Measurements from ENCODE around the gene MBD2. TPM values are rescaled to one million over a fixed set of nuclear protein-coding genes. Genes with fewer than 3 reads are reported as not detected.

MBD2 gene
- total RNA-seq (2021; fragmentation: NEBNext Ultra II Directional; extraction: Animal tissue kit (Norgen Biotek cat#: 25700)) (36.2 TPM in 2 replicates), polyA plus RNA-seq (2011; rRNA removed) (34.0 and 52.7 TPM in 2 replicates), polyA minus RNA-seq (2011; rRNA and poly(A)+ RNA removed) (39.3 and 52.9 TPM in 2 replicates)
- polyA plus RNA-seq (2011; cell fraction: cytosol; rRNA removed) = 29.4 TPM
- polyA plus RNA-seq (2011; cell fraction: nucleus; rRNA removed) = 30.5 TPM
- 30.0 to 40.8 TPM (median 34.9 TPM) in 4 replicates for polyA plus RNA-seq (2012, experiment 1 of 2)
- 22.5 TPM for polyA plus RNA-seq (2012, experiment 2 of 2)
- polyA plus RNA-seq (2013, experiment 1 of 2) = 31.0 TPM
- 29.3 TPM for polyA plus RNA-seq (2013, experiment 2 of 2)
- polyA minus RNA-seq (2011; cell fraction: cytosol; rRNA and poly(A)+ RNA removed) = 16.2 TPM
- 17.0 TPM for polyA minus RNA-seq (2011; cell fraction: nucleus; rRNA and poly(A)+ RNA removed)
- long read RNA-seq, experiment 1, transcript MBD2-205 (3 exons, 1,182 nt) = minor isoform, 9 of 34 reads
- long read RNA-seq, experiment 1, transcript MBD2-202 (3 exons, 1,237 nt) = major isoform, 16 of 34 reads
- long read RNA-seq, experiment 1, partial matches to known transcripts = 2 of 34 reads
- long read RNA-seq, experiment 1, other reads (novel, unspliced or antisense) = 7 of 34 reads
- long read RNA-seq, experiment 2 = 0 reads

- peak within 1 kb of the TSS; percentile 87; the same call in 1 of the 2 replicates for H2BK20ac ChIP-seq (ENCODE audit: low read length)
- no peaks in the 10 kb centered on the region for H3K9me3 ChIP-seq (ENCODE audit: insufficient read depth in 2 of 2, low read depth in 1 of 2, low read length in 1 of 2)
- no peaks in the 10 kb centered on the region for H3K23me2 ChIP-seq (ENCODE audit: low read depth, low read length)
- peak within 1 kb of the TSS; percentile 69 to 74 (median 71) for H3K4me3 ChIP-seq (ENCODE audit: extremely low read depth in 1 of 4, insufficient read depth in 2 of 4, low read depth in 3 of 4, low read length in 4 of 4)
- H3K14ac ChIP-seq (ENCODE audit: insufficient read length) = no peak within 1 kb of the TSS
- no peak for FAIRE-seq
- peaks cover 0 to 3% (median 0%) of the 10 kb centered on the region in 4 experiments; a peak in 2 of 8 replicates for H3K36me3 ChIP-seq (ENCODE audit: control insufficient read depth in 2 of 4, insufficient read depth in 4 of 4, low read length in 3 of 4)
- peak within 1 kb of the TSS; percentile 85 to 94 for H3K4me2 ChIP-seq (ENCODE audit: insufficient read depth in 1 of 2, low read depth in 2 of 2, low read length in 2 of 2)
- CTCF ChIA-PET (ENCODE audit: partially characterized antibody) = interaction anchor here (0.6 to 3.8 kb wide), 5 partner anchors 10 to 168 kb away, joined by 3 to 29 read pairs (median 3); partner anchors contain the start of gene POLI
- peaks cover 9 to 10% of the 10 kb centered on the region in 2 experiments for H4K20me1 ChIP-seq (replicated peaks in 1 of 2; ENCODE audit: control insufficient read depth in 1 of 2, insufficient read depth in 2 of 2, low read length in 2 of 2)
- DNase-seq (ENCODE audit: low read depth in 1 of 2, low spot score in 2 of 2) = peak; percentile 89 to 99
- POLR2A ChIA-PET (ENCODE audit: partially characterized antibody) = interaction anchor here (0.7 to 1.3 kb wide), 5 partner anchors 13 to 134 kb away, joined by 3 to 4 read pairs (median 3); partner anchors contain the start of genes C18orf54 and STARD6
- no peak within 1 kb of the TSS for H2BK5ac ChIP-seq (ENCODE audit: low read depth, low read length)
- no peak within 1 kb of the TSS for H2BK15ac ChIP-seq (ENCODE audit: low read length)
- whole genome bisulfite sequencing, 2 experiments (ENCODE audit: extremely low coverage in 1 of 2, insufficient coverage in 1 of 2, insufficient read length in 1 of 2, insufficient replicate concordance in 2 of 2, low coverage in 1 of 2, low lambda C conversion rate in 2 of 2, missing lambda C conversion rate in 1 of 2) = 4% methylated on average over 23 of the region's 66 CpGs; no CpG with 5 or more reads in 1 of the 2 experiments
- H3K27ac ChIP-seq (ENCODE audit: low read depth, low read length) = no peak within 1 kb of the TSS; the same call in 1 of the 2 replicates
- no peaks in the 10 kb centered on the region; the same call in 1 of the 2 replicates for H3K79me1 ChIP-seq (ENCODE audit: low read depth, low read length)
- H2AFZ ChIP-seq (ENCODE audit: low read length) = peak within 1 kb of the TSS; percentile 94
- H3K56ac ChIP-seq (replicated peaks; ENCODE audit: insufficient read length, low read depth, low read length) = no peak within 1 kb of the TSS
- H2AK5ac ChIP-seq (ENCODE audit: low read depth, low read length) = no peak within 1 kb of the TSS
- peaks cover 38 to 43% of the 10 kb centered on the region in 2 experiments for H3K79me2 ChIP-seq (ENCODE audit: control insufficient read depth in 1 of 2, insufficient read depth in 2 of 2, low read length in 2 of 2)
- H4K91ac ChIP-seq (replicated peaks; ENCODE audit: insufficient read length, low read length) = no peak within 1 kb of the TSS
- no peak within 1 kb of the TSS for H3K18ac ChIP-seq (ENCODE audit: extremely low read depth, low read length)
- no peak within 1 kb of the TSS for H2BK12ac ChIP-seq (ENCODE audit: low read depth, low read length)
- H3K9ac ChIP-seq (replicated peaks in 1 of 4; ENCODE audit: extremely low read depth in 1 of 4, low read depth in 3 of 4, low read length in 3 of 4) = peak within 1 kb of the TSS; percentile 16 to 98 (median 66)
- peak within 1 kb of the TSS; percentile 62 for H4K5ac ChIP-seq (ENCODE audit: insufficient read length, low read depth, low read length)
- no peak within 1 kb of the TSS for H2BK120ac ChIP-seq (replicated peaks; ENCODE audit: low read depth, low read length)
- no peak within 1 kb of the TSS for H3K23ac ChIP-seq (ENCODE audit: insufficient read length)
- peaks cover 3 to 10% (median 5%) of the 10 kb centered on the region in 4 experiments for H3K4me1 ChIP-seq (replicated peaks in 1 of 4; ENCODE audit: control insufficient read depth in 3 of 4, insufficient read depth in 4 of 4, low read length in 3 of 4)
- H3K27me3 ChIP-seq (replicated peaks in 1 of 4; ENCODE audit: control insufficient read depth in 3 of 4, extremely low read depth in 1 of 4, insufficient read depth in 3 of 4, low read length in 3 of 4) = no peaks in the 10 kb centered on the region
- H4K8ac ChIP-seq (ENCODE audit: extremely low read depth, insufficient read depth, low read length) = peak within 1 kb of the TSS; percentile 84
- H3K4ac ChIP-seq (replicated peaks; ENCODE audit: insufficient read length, low read depth, low read length) = no peak within 1 kb of the TSS
- peak; percentile 40; the same call in 1 of the 2 replicates for TF ChIP-seq PHF8 (conservative IDR thresholded peaks at IDR 0.05; ENCODE audit: low read depth, low read length)
- TF ChIP-seq, protein P1, sequence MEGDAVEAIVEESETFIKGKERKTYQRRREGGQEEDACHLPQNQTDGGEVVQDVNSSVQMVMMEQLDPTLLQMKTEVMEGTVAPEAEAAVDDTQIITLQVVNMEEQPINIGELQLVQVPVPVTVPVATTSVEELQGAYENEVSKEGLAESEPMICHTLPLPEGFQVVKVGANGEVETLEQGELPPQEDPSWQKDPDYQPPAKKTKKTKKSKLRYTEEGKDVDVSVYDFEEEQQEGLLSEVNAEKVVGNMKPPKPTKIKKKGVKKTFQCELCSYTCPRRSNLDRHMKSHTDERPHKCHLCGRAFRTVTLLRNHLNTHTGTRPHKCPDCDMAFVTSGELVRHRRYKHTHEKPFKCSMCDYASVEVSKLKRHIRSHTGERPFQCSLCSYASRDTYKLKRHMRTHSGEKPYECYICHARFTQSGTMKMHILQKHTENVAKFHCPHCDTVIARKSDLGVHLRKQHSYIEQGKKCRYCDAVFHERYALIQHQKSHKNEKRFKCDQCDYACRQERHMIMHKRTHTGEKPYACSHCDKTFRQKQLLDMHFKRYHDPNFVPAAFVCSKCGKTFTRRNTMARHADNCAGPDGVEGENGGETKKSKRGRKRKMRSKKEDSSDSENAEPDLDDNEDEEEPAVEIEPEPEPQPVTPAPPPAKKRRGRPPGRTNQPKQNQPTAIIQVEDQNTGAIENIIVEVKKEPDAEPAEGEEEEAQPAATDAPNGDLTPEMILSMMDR (IDR thresholded peaks at IDR 0.05; ENCODE audit: control extremely low read depth in 1 of 3, insufficient read depth in 1 of 3, low read depth in 1 of 3, low read length in 3 of 3) = peak in 2 of 3 experiments; percentile 27 to 33; a peak in 2 of 4 replicates
- no peak for TF ChIP-seq EP300 (IDR thresholded peaks at IDR 0.05; ENCODE audit: borderline replicate concordance in 1 of 2, low read depth in 2 of 2, low read length in 2 of 2)
- TF ChIP-seq ATF3 (IDR thresholded peaks at IDR 0.05; ENCODE audit: insufficient read depth, low read depth, low read length) = no peak
- no peak for TF ChIP-seq JUND (IDR thresholded peaks at IDR 0.05; ENCODE audit: low read length)
These were observed at the start of gene MBD2 for GRCh38 chr18:54224379-54225014. Gene MBD2, minus strand, starts transcription at chr18:54224669. Its CDS starts 110 bp downstream, at chr18:54224559.

Measured in H1 (cell line).